Osteoblast (primary cell): Measurements from ENCODE around the gene LY86. TPM values are rescaled to one million over a fixed set of nuclear protein-coding genes. Genes with fewer than 3 reads are reported as not detected.
A peak's percentile ranks its signal among the peaks of the same experiment; 100 is the strongest.

Source experiments
- DNase-seq: peaks from one replicate; pipeline ENCODE4 v3.0.0; 2011; ENCODE audit warnings: low spot score, mixed read lengths; ENCODE audit not compliant: insufficient read length; ENCODE audit errors: missing footprints
- H2AFZ ChIP-seq: 2 replicates; pipeline ENCODE4 v1.6.0; 2011; ENCODE audit warnings: mild to moderate bottlenecking, low read length
- H3K27ac ChIP-seq: 2 replicates; pipeline ENCODE4 v1.5.1; 2011; ENCODE audit warnings: mild to moderate bottlenecking, low read depth, low read length, moderate library complexity
- H3K27me3 ChIP-seq: 2 replicates; pipeline ENCODE4 v1.6.0; 2012; ENCODE audit warnings: mild to moderate bottlenecking, control low read depth, inconsistent platforms, low read length, moderate library complexity; ENCODE audit not compliant: insufficient read depth
- H3K36me3 ChIP-seq: 2 replicates; pipeline ENCODE4 v1.5.1; 2011; ENCODE audit warnings: mild to moderate bottlenecking, low read length, control low read depth, moderate library complexity; ENCODE audit not compliant: insufficient read depth
- H3K4me1 ChIP-seq: 2 replicates; pipeline ENCODE4 v1.5.1; 2011; ENCODE audit warnings: mild to moderate bottlenecking, low read length, control low read depth, moderate library complexity; ENCODE audit not compliant: insufficient read depth
- H3K4me2 ChIP-seq: 2 replicates; pipeline ENCODE4 v1.6.0; 2011; ENCODE audit warnings: mild to moderate bottlenecking, low read length; ENCODE audit not compliant: insufficient read depth
- H3K4me3 ChIP-seq: fragments of 200-600 bp; sonication (generic); 3 replicates; pipeline ENCODE4 v1.5.1; 2012; ENCODE audit warnings: mild to moderate bottlenecking, low read length, inconsistent platforms; ENCODE audit not compliant: insufficient read depth
- H3K79me2 ChIP-seq: 2 replicates; pipeline ENCODE4 v1.6.0; 2012; ENCODE audit warnings: mild to moderate bottlenecking, low read length, control low read depth, inconsistent platforms; ENCODE audit not compliant: insufficient read depth
- H3K9me3 ChIP-seq: 2 replicates; pipeline ENCODE4 v1.5.1; 2011; ENCODE audit warnings: low read depth, low read length, control low read depth
- H4K20me1 ChIP-seq: 2 replicates; pipeline ENCODE4 v1.6.0; 2012; ENCODE audit warnings: mild to moderate bottlenecking, low read length, control low read depth; ENCODE audit not compliant: insufficient read depth
- CTCF ChIP-seq: IDR thresholded peaks from 2 replicates; pipeline ENCODE4 v1.5.1; 2011; ENCODE audit warnings: mild to moderate bottlenecking, low read depth, low read length, moderate library complexity; ENCODE audit errors: extremely low read depth
- total RNA-seq: library from RNA; depleted of rRNA; stranded (reverse); fragments of >200 nt; gene quantifications from 2 replicates; pipeline ENCODE4 v1.2.3, GENCODE V29; 2012

LY86 gene
- total RNA-seq, 1 donor = not detected

GRCh38 chr6:6596529-6597328 lies 8.2 kb downstream of the LY86 start:
- DNase-seq = no peak
- H3K4me3 ChIP-seq = no peak overlapping the region
- no peak overlapping the region for H3K27ac ChIP-seq
- H3K9me3 ChIP-seq = no peaks in the 10 kb centered on the region
- no peak overlapping the region for H3K4me2 ChIP-seq
- H3K4me1 ChIP-seq = no peaks in the 10 kb centered on the region
- no peaks in the 10 kb centered on the region for H3K36me3 ChIP-seq
- no peaks in the 10 kb centered on the region for H3K27me3 ChIP-seq
- no peak overlapping the region for H2AFZ ChIP-seq
- TF ChIP-seq CTCF = no peak
- no peaks in the 10 kb centered on the region for H3K79me2 ChIP-seq
- H4K20me1 ChIP-seq = no peaks in the 10 kb centered on the region

- Histone ChIP-seq H3K4me1 (no peaks in the 10 kb centered on the region), H3K79me2 (no peaks in the 10 kb centered on the region), H2AFZ (no peak overlapping the region), H4K20me1 (no peaks in the 10 kb centered on the region), H3K27ac (no peak overlapping the region), H3K27me3 (no peaks in the 10 kb centered on the region), H3K9me3 (no peaks in the 10 kb centered on the region), H3K4me3 (no peak overlapping the region), H3K36me3 (no peaks in the 10 kb centered on the region), H3K4me2 (no peak overlapping the region)
- no peak for DNase-seq
- no peak for TF ChIP-seq CTCF
Measured at GRCh38 chr6:6597682-6598081, 9.2 kb downstream of the LY86 start.

GRCh38 chr6:6599468-6599873 lies 11.0 kb downstream of the LY86 start:
- peak; percentile 74 for DNase-seq
- no peaks in the 10 kb centered on the region for H3K4me1 ChIP-seq
- no peak overlapping the region for H3K4me3 ChIP-seq
- H3K27ac ChIP-seq = no peak overlapping the region
- no peaks in the 10 kb centered on the region for H3K79me2 ChIP-seq
- no peak overlapping the region for H3K4me2 ChIP-seq
- no peak for TF ChIP-seq CTCF
- no peaks in the 10 kb centered on the region for H3K27me3 ChIP-seq
- no peak overlapping the region for H2AFZ ChIP-seq
- H3K36me3 ChIP-seq = no peaks in the 10 kb centered on the region
- no peaks in the 10 kb centered on the region for H3K9me3 ChIP-seq
- H4K20me1 ChIP-seq = no peaks in the 10 kb centered on the region

GRCh38 chr6:6600875-6601274 lies 12.4 kb downstream of the LY86 start:
- no peaks in the 10 kb centered on the region for H3K27me3 ChIP-seq
- H3K4me2 ChIP-seq = no peak overlapping the region
- TF ChIP-seq CTCF = no peak
- no peaks in the 10 kb centered on the region for H4K20me1 ChIP-seq
- no peak overlapping the region for H3K4me3 ChIP-seq
- H3K79me2 ChIP-seq = no peaks in the 10 kb centered on the region
- DNase-seq = no peak
- no peak overlapping the region for H2AFZ ChIP-seq
- H3K4me1 ChIP-seq = no peaks in the 10 kb centered on the region
- H3K36me3 ChIP-seq = no peaks in the 10 kb centered on the region
- H3K27ac ChIP-seq = no peak overlapping the region
- no peaks in the 10 kb centered on the region for H3K9me3 ChIP-seq
